GM18951 (cell line): ENCODE data around the gene PDE4D.

Experiments
- POLR2A ChIP-seq: IDR thresholded peaks from 4 replicates; pipeline ENCODE4 v1.6.1; 2011; ENCODE audit warnings: mild to moderate bottlenecking; ENCODE audit not compliant: insufficient read length, insufficient read depth; ENCODE audit errors: extremely low read depth
- in situ Hi-C: fragments of 300-500 bp; cut with MboI; formaldehyde crosslinking; loops from one replicate; pipeline ENCODE4 v1.12.0; 2022; ENCODE audit warnings: low sequenced_read_pairs, mixed read lengths, inconsistent platforms; ENCODE audit not compliant: unreplicated experiment

The PDE4D gene

GRCh38 chr5:59034498-59035186, 858.9 kb downstream of the PDE4D start:
- in situ Hi-C loops, result no loop called here
- TF ChIP-seq POLR2A, result no peak

GRCh38 chr5:59027145-59027907, 866.2 kb downstream of the PDE4D start:
- in situ Hi-C loops, result no loop called here
- TF ChIP-seq POLR2A, result no peak

- in situ Hi-C loops, result no loop called here
- TF ChIP-seq POLR2A, result no peak
Measured at GRCh38 chr5:59025734-59026133, 867.8 kb downstream of the PDE4D start.

GRCh38 chr5:59021837-59022514, 871.5 kb downstream of the PDE4D start:
- in situ Hi-C loops, result loop anchor here (25.0 kb wide), 1 partner anchor 135 kb away; no protein-coding TSS in a partner anchor
- TF ChIP-seq POLR2A, result no peak

- in situ Hi-C loops, result loop anchor here (25.0 kb wide), 1 partner anchor 134 kb away; no protein-coding TSS in a partner anchor
- no peak for TF ChIP-seq POLR2A
Measured at GRCh38 chr5:59021286-59021673, 872.2 kb downstream of the PDE4D start.

- TF ChIP-seq POLR2A, result no peak
- in situ Hi-C loops, result loop anchor here (25.0 kb wide), 1 partner anchor 133 kb away; no protein-coding TSS in a partner anchor
Measured at GRCh38 chr5:59020611-59021285, 872.8 kb downstream of the PDE4D start.

- TF ChIP-seq POLR2A, result no peak
- in situ Hi-C loops, result loop anchor here (25.0 kb wide), 1 partner anchor 132 kb away; no protein-coding TSS in a partner anchor
Measured at GRCh38 chr5:59019078-59019477, 874.4 kb downstream of the PDE4D start.

GRCh38 chr5:59016925-59017324, 876.6 kb downstream of the PDE4D start:
- in situ Hi-C loops, result loop anchor here (25.0 kb wide), 1 partner anchor 130 kb away; no protein-coding TSS in a partner anchor
- TF ChIP-seq POLR2A, result no peak

GRCh38 chr5:59008816-59009473, 884.6 kb downstream of the PDE4D start:
- in situ Hi-C loops, result loop anchor here (25.0 kb wide), 1 partner anchor 122 kb away; no protein-coding TSS in a partner anchor
- TF ChIP-seq POLR2A, result no peak

- TF ChIP-seq POLR2A, result no peak
- in situ Hi-C loops, result loop anchor here (25.0 kb wide), 1 partner anchor 120 kb away; no protein-coding TSS in a partner anchor
Measured at GRCh38 chr5:59007460-59008063, 886.0 kb downstream of the PDE4D start.

GRCh38 chr5:59005934-59006701, 887.4 kb downstream of the PDE4D start:
- TF ChIP-seq POLR2A, result no peak
- in situ Hi-C loops, result loop anchor here (25.0 kb wide), 1 partner anchor 119 kb away; no protein-coding TSS in a partner anchor

GRCh38 chr5:59003641-59004040, 889.9 kb downstream of the PDE4D start:
- in situ Hi-C loops, result loop anchor here (25.0 kb wide), 1 partner anchor 116 kb away; no protein-coding TSS in a partner anchor
- no peak for TF ChIP-seq POLR2A
